Caco-2 (cell line): ENCODE results near the gene SDHB. TPM values are rescaled to one million over a fixed set of nuclear protein-coding genes. Genes with fewer than 3 reads are reported as not detected.

Experiments used
- BruUV-seq: library from RNA; stranded (reverse); fragments of 400-500 nt; replicated peaks from 2 replicates; lab custom pipeline; 2021; lab: Mats Ljungman, UMichigan
- CTCF ChIA-PET: fragments of 300-600 bp; sonication (Branson Sonifier 250); formaldehyde crosslinking; loops from one replicate; lab custom pipeline; 2022; ENCODE audit warnings: antibody characterized with exemption; lab: Charles Lee
- POLR2A ChIA-PET: fragments of 300-600 bp; sonication (Branson Sonifier 250); formaldehyde crosslinking; loops from one replicate; lab custom pipeline; 2022; ENCODE audit warnings: antibody characterized with exemption; lab: Charles Lee
- DNase-seq, 2 experiments: peaks; one replicate each; pipeline versions ENCODE4 v3.0.0 to v3.0.0-alpha.2; 2020 to 2022
- H3K27me3 ChIP-seq: replicated peaks from 2 replicates; pipeline ENCODE4 v1.6.0; 2011; ENCODE audit warnings: low read length; ENCODE audit not compliant: control insufficient read depth, insufficient read depth
- H3K36me3 ChIP-seq: 2 replicates; pipeline ENCODE4 v1.5.1; 2011; ENCODE audit warnings: low read length; ENCODE audit not compliant: control insufficient read depth, insufficient read depth
- H3K4me1 ChIP-seq: fragments of 250-450 bp; sonication (Bioruptor Pico); 2 replicates; pipeline ENCODE4 v1.5.1; 2020; ENCODE audit warnings: mild to moderate bottlenecking
- H3K4me3 ChIP-seq: 2 replicates; pipeline ENCODE4 v1.5.1; 2011; ENCODE audit warnings: low read depth, mild to moderate bottlenecking, control low read depth, low read length
- H3K9me3 ChIP-seq: fragments of 250-450 bp; sonication (Bioruptor Pico); 2 replicates; pipeline ENCODE4 v1.5.1; 2020; ENCODE audit warnings: mild to moderate bottlenecking, moderate library complexity
- H3K27ac Mint-ChIP-seq: one replicate; pipeline ENCODE4 v1.8.0; 2022; ENCODE audit warnings: mixed read lengths; ENCODE audit not compliant: unreplicated experiment
- H3K27me3 Mint-ChIP-seq: one replicate; pipeline ENCODE4 v1.8.0; 2022; ENCODE audit warnings: mixed read lengths; ENCODE audit not compliant: insufficient read depth, unreplicated experiment
- H3K36me3 Mint-ChIP-seq: one replicate; pipeline ENCODE4 v1.8.0; 2022; ENCODE audit warnings: mild to moderate bottlenecking, mixed read lengths; ENCODE audit not compliant: insufficient read depth, unreplicated experiment
- H3K4me1 Mint-ChIP-seq: one replicate; pipeline ENCODE4 v1.8.0; 2022; ENCODE audit warnings: low read depth, mixed read lengths; ENCODE audit not compliant: unreplicated experiment
- H3K4me3 Mint-ChIP-seq: one replicate; pipeline ENCODE4 v1.8.0; 2022; ENCODE audit warnings: mild to moderate bottlenecking, moderate library complexity, mixed read lengths; ENCODE audit not compliant: unreplicated experiment
- H3K9me3 Mint-ChIP-seq: one replicate; pipeline ENCODE4 v1.8.0; 2022; ENCODE audit warnings: mixed read lengths; ENCODE audit not compliant: unreplicated experiment
- CTCF ChIP-seq, 2 experiments: fragments of 200-600 bp in 1 of 2; IDR thresholded peaks; 1 replicate in 1 of 2; 2 replicates in 1 of 2; pipeline versions ENCODE4 v1.5.1 to v1.8.0; 2011 to 2022; ENCODE audit warnings: antibody characterized with exemption in 1 of 2, control low read depth in 1 of 2, inconsistent platforms in 1 of 2, low read depth in 1 of 2, low read length in 1 of 2, mild to moderate bottlenecking in 1 of 2, moderate library complexity in 1 of 2; ENCODE audit not compliant: insufficient read depth in 1 of 2, severe bottlenecking in 1 of 2, unreplicated experiment in 1 of 2
- intact Hi-C: fragments of 100-400 bp; cut with micrococcal nuclease; formaldehyde crosslinking; loops from one replicate; pipeline ENCODE4 v1.10.0; 2022; ENCODE audit not compliant: unreplicated experiment
- total RNA-seq: library from RNA; stranded (reverse); gene quantifications from 2 replicates; pipeline ENCODE4 v1.2.3, GENCODE V29; 2022

SDHB gene
- total RNA-seq, 1 experiment from 2014 or later = 91.5 TPM

- CTCF ChIA-PET = no interaction called here
Observed at GRCh38 chr1:16988210-16988609, 65.6 kb downstream of the SDHB start.

GRCh38 chr1:16986962-16987361 lies 66.9 kb downstream of the SDHB start:
- Mint-ChIP-seq H3K27ac (no peak overlapping the region), H3K27me3 (no peaks in the 10 kb centered on the region), H3K36me3 (peaks cover 7% of the 10 kb centered on the region), H3K4me3 (no peak overlapping the region), H3K9me3 (no peaks in the 10 kb centered on the region), H3K4me1 (peaks cover 8% of the 10 kb centered on the region)
- POLR2A ChIA-PET = no interaction called here
- Histone ChIP-seq H3K4me3 (no peak overlapping the region), H3K27me3 (no peaks in the 10 kb centered on the region), H3K4me1 (no peaks in the 10 kb centered on the region), H3K36me3 (no peaks in the 10 kb centered on the region), H3K9me3 (no peaks in the 10 kb centered on the region)
- peak in 1 of 2 experiments; percentile 25 for TF ChIP-seq CTCF (IDR thresholded peaks at IDR 0.05; ENCODE audit: insufficient read depth in 1 of 2, low read depth in 1 of 2, low read length in 1 of 2, severe bottlenecking in 1 of 2, unreplicated experiment in 1 of 2)
- intact Hi-C loops = no loop called here
- CTCF ChIA-PET = interaction anchor here (0.6 kb wide), 1 partner anchor 12 kb away, joined by 4 read pairs; no protein-coding TSS in a partner anchor
- BruUV-seq = no TSS peak
- peak in 1 of 2 experiments; percentile 25 for DNase-seq

More at GRCh38 chr1:16988210-16988609, 65.6 kb downstream of the SDHB start:
- Mint-ChIP-seq H3K27ac (no peak overlapping the region), H3K4me3 (no peak overlapping the region), H3K9me3 (no peaks in the 10 kb centered on the region), H3K36me3 (peaks cover 7% of the 10 kb centered on the region), H3K4me1 (peaks cover 5% of the 10 kb centered on the region), H3K27me3 (no peaks in the 10 kb centered on the region)
- Histone ChIP-seq H3K36me3 (no peaks in the 10 kb centered on the region), H3K4me3 (no peak overlapping the region), H3K9me3 (no peaks in the 10 kb centered on the region), H3K27me3 (no peaks in the 10 kb centered on the region), H3K4me1 (no peaks in the 10 kb centered on the region)
- BruUV-seq = no TSS peak
- POLR2A ChIA-PET = no interaction called here
- TF ChIP-seq CTCF (IDR thresholded peaks at IDR 0.05; ENCODE audit: insufficient read depth in 1 of 2, low read depth in 1 of 2, low read length in 1 of 2, severe bottlenecking in 1 of 2, unreplicated experiment in 1 of 2) = no peak
- intact Hi-C loops = no loop called here
- no peak for DNase-seq

GRCh38 chr1:16986560-16986959 lies 67.3 kb downstream of the SDHB start:
- no peak overlapping the region for H3K4me3 Mint-ChIP-seq
- intact Hi-C loops = no loop called here
- H3K27me3 ChIP-seq = no peaks in the 10 kb centered on the region
- no TSS peak for BruUV-seq
- H3K4me1 Mint-ChIP-seq = peaks cover 9% of the 10 kb centered on the region
- DNase-seq = no peak
- peaks cover 7% of the 10 kb centered on the region for H3K36me3 Mint-ChIP-seq
- no peaks in the 10 kb centered on the region for H3K36me3 ChIP-seq
- no peaks in the 10 kb centered on the region for H3K4me1 ChIP-seq
- ChIA-PET POLR2A (no interaction called here), CTCF (interaction anchor here (0.6 kb wide), 1 partner anchor 13 kb away, joined by 4 read pairs; no protein-coding TSS in a partner anchor)
- TF ChIP-seq CTCF (IDR thresholded peaks at IDR 0.05; ENCODE audit: insufficient read depth in 1 of 2, low read depth in 1 of 2, low read length in 1 of 2, severe bottlenecking in 1 of 2, unreplicated experiment in 1 of 2) = no peak
- no peak overlapping the region for H3K27ac Mint-ChIP-seq
- H3K4me3 ChIP-seq = no peak overlapping the region
- H3K9me3 ChIP-seq = no peaks in the 10 kb centered on the region
- no peaks in the 10 kb centered on the region for H3K9me3 Mint-ChIP-seq
- H3K27me3 Mint-ChIP-seq = no peaks in the 10 kb centered on the region
